ENCODE results near the gene HTT.

Gene HTT

GRCh38 chr4:3232001-3232400, 157.5 kb downstream of the HTT start:
- DNase-seq = no peak

- DNase-seq = no peak
Measured at GRCh38 chr4:3232871-3233271, 158.4 kb downstream of the HTT start.

GRCh38 chr4:3233391-3234071, 159.1 kb downstream of the HTT start:
- peak in 11 of 56 donors; percentile 8 to 55 (median 24) for DNase-seq

- no peak for DNase-seq
Measured at GRCh38 chr4:3234171-3235029, 159.9 kb downstream of the HTT start.

GRCh38 chr4:3235030-3235345, 160.5 kb downstream of the HTT start:
- no peak for DNase-seq

GRCh38 chr4:3235581-3235980, 161.1 kb downstream of the HTT start:
- DNase-seq = no peak

GRCh38 chr4:3236326-3236878, 161.9 kb downstream of the HTT start:
- no peak for DNase-seq

- no peak for DNase-seq
Measured at GRCh38 chr4:3237266-3237665, 162.8 kb downstream of the HTT start.

GRCh38 chr4:3237712-3238560, 163.5 kb downstream of the HTT start:
- DNase-seq = no peak

GRCh38 chr4:3238721-3239120, 164.2 kb downstream of the HTT start:
- no peak for DNase-seq

GRCh38 chr4:3239303-3239702, 164.8 kb downstream of the HTT start:
- DNase-seq = no peak

GRCh38 chr4:3239998-3240920, 165.8 kb downstream of the HTT start:
- DNase-seq = no peak

GRCh38 chr4:3240936-3241522, 166.5 kb downstream of the HTT start:
- no peak for DNase-seq

GRCh38 chr4:3241898-3242524, 167.5 kb downstream of the HTT start:
- no peak for DNase-seq

GRCh38 chr4:3243136-3243780, 168.8 kb downstream of the HTT start:
- no peak for DNase-seq

GRCh38 chr4:3244002-3244401, 169.5 kb downstream of the HTT start:
- DNase-seq = no peak

GRCh38 chr4:3244747-3245146, 170.3 kb downstream of the HTT start:
- no peak for DNase-seq

GRCh38 chr4:3245676-3246075, 171.2 kb downstream of the HTT start:
- DNase-seq = no peak

Data from nucleus accumbens (tissue), 56 donors.